ENCODE data around the gene MCTP1. TPM values are rescaled to one million over a fixed set of nuclear protein-coding genes. Genes with fewer than 3 reads are reported as not detected.
A peak's percentile ranks its signal among the peaks of the same experiment; 100 is the strongest.

The MCTP1 gene
- total and polyA plus RNA-seq, 2 of the 13 experiments (the other 11 are each of a cell fraction or from before 2014, with no cell fraction given) = 0.15 to 0.48 TPM

DNA sequence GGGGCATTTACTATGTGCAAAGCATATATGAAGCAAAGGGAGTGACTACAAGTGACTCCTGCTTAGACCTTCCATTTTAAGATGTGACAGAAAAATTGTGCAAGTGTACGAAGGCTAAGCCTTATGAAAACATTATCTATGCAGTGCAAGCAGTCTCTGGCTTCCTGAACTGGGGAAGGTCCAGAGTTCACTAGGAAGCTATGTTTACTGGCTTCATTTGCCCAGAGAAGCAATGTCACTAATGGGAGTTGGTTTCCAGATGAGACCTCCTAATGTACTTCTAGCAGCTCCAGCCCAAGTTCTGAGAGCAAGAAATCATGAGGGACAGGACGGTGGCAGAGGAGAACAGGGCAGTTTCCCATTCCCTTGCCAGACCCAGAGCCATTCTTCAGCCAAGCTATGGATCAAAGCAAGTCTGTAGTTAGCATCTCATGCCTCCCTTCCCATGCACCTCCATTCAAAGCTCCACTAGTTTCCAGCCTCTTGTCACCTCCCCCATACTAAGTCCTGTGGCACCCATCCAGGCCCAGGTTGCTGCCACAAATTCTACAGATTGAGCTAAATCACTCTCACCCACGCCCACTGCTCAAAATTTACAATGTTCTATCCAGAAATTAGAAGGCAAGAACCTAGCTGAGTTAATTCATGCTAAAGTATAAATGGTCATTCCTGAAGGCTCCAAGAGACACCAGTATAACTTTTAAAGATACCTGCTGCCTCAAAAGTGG, 21.8 kb downstream of the MCTP1 start (continued):
- TF ChIP-seq, protein P1, sequence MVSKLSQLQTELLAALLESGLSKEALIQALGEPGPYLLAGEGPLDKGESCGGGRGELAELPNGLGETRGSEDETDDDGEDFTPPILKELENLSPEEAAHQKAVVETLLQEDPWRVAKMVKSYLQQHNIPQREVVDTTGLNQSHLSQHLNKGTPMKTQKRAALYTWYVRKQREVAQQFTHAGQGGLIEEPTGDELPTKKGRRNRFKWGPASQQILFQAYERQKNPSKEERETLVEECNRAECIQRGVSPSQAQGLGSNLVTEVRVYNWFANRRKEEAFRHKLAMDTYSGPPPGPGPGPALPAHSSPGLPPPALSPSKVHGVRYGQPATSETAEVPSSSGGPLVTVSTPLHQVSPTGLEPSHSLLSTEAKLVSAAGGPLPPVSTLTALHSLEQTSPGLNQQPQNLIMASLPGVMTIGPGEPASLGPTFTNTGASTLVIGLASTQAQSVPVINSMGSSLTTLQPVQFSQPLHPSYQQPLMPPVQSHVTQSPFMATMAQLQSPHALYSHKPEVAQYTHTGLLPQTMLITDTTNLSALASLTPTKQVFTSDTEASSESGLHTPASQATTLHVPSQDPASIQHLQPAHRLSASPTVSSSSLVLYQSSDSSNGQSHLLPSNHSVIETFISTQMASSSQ (IDR thresholded peaks at IDR 0.05; ENCODE audit: low read depth) = no peak
- TF ChIP-seq, protein P1 (CRISPR knock-in tag; IDR thresholded peaks at IDR 0.05; ENCODE audit: borderline replicate concordance) = peak; percentile 58; the same call in 1 of the 2 replicates
- TF ChIP-seq, protein P2, sequence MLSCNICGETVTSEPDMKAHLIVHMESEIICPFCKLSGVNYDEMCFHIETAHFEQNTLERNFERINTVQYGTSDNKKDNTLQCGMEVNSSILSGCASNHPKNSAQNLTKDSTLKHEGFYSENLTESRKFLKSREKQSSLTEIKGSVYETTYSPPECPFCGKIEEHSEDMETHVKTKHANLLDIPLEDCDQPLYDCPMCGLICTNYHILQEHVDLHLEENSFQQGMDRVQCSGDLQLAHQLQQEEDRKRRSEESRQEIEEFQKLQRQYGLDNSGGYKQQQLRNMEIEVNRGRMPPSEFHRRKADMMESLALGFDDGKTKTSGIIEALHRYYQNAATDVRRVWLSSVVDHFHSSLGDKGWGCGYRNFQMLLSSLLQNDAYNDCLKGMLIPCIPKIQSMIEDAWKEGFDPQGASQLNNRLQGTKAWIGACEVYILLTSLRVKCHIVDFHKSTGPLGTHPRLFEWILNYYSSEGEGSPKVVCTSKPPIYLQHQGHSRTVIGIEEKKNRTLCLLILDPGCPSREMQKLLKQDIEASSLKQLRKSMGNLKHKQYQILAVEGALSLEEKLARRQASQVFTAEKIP (CRISPR knock-in tag; IDR thresholded peaks at IDR 0.05; ENCODE audit: borderline replicate concordance) = no peak
- TF ChIP-seq ZNF12 (CRISPR knock-in tag; IDR thresholded peaks at IDR 0.05) (peak; percentile 75; the same call in 1 of the 2 replicates), ZNF652 (CRISPR knock-in tag; IDR thresholded peaks at IDR 0.05; ENCODE audit: borderline replicate concordance, low read depth) (peak; percentile 18; the same call in 1 of the 2 replicates), ZNF563 (CRISPR knock-in tag; IDR thresholded peaks at IDR 0.05) (no peak), MED1 (CRISPR knock-in tag; IDR thresholded peaks at IDR 0.05) (peak; percentile 68), PRPF4 (IDR thresholded peaks at IDR 0.05; ENCODE audit: low read depth, low read length, poor library complexity, severe bottlenecking) (no peak), STAG1 (CRISPR knock-in tag; IDR thresholded peaks at IDR 0.05) (no peak), MIXL1 (CRISPR knock-in tag; IDR thresholded peaks at IDR 0.05) (peak; percentile 46; the same call in 1 of the 2 replicates), NR2F6 (IDR thresholded peaks at IDR 0.05) (peak; percentile 65; the same call in 1 of the 2 replicates), NR2F6 (CRISPR knock-in tag; IDR thresholded peaks at IDR 0.05) (peak; percentile 62; the same call in 1 of the 2 replicates), ZBTB3 (CRISPR knock-in tag; IDR thresholded peaks at IDR 0.05; ENCODE audit: borderline replicate concordance, low read depth) (no peak), DPF2 (CRISPR knock-in tag; IDR thresholded peaks at IDR 0.05; ENCODE audit: borderline replicate concordance, low read depth) (peak; percentile 73; the same call in 1 of the 2 replicates), KDM1A (CRISPR knock-in tag; IDR thresholded peaks at IDR 0.05) (no peak), KDM6A (CRISPR knock-in tag; IDR thresholded peaks at IDR 0.05; ENCODE audit: low read depth) (peak; percentile 82), HCFC1 (IDR thresholded peaks at IDR 0.05; ENCODE audit: low read depth, low read length) (no peak), IRF2 (CRISPR knock-in tag; IDR thresholded peaks at IDR 0.05) (0 out of 2 replicates have a peak, but pooled peaks have one; percentile 17)
- TF ChIP-seq, protein P3, sequence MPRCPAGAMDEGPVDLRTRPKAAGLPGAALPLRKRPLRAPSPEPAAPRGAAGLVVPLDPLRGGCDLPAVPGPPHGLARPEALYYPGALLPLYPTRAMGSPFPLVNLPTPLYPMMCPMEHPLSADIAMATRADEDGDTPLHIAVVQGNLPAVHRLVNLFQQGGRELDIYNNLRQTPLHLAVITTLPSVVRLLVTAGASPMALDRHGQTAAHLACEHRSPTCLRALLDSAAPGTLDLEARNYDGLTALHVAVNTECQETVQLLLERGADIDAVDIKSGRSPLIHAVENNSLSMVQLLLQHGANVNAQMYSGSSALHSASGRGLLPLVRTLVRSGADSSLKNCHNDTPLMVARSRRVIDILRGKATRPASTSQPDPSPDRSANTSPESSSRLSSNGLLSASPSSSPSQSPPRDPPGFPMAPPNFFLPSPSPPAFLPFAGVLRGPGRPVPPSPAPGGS (CRISPR knock-in tag; IDR thresholded peaks at IDR 0.05) = no peak
- TF ChIP-seq, protein P4, sequence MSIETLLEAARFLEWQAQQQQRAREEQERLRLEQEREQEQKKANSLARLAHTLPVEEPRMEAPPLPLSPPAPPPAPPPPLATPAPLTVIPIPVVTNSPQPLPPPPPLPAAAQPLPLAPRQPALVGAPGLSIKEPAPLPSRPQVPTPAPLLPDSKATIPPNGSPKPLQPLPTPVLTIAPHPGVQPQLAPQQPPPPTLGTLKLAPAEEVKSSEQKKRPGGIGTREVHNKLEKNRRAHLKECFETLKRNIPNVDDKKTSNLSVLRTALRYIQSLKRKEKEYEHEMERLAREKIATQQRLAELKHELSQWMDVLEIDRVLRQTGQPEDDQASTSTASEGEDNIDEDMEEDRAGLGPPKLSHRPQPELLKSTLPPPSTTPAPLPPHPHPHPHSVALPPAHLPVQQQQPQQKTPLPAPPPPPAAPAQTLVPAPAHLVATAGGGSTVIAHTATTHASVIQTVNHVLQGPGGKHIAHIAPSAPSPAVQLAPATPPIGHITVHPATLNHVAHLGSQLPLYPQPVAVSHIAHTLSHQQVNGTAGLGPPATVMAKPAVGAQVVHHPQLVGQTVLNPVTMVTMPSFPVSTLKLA (IDR thresholded peaks at IDR 0.05) = no peak
